CD4-positive, alpha-beta T cell treated with Interleukin-21 for 1 hour (primary cell): ENCODE results near the gene DNAJB7.
"Not testable (repeated sequence)": the region's sequence is repeated elsewhere in the genome, so short reads cannot be mapped to it uniquely, and the experiment has no call there.

ENCODE experiments used
- DNase-seq: peaks from one replicate; pipeline ENCODE4 v3.0.0-alpha.2; 2020

The DNAJB7 gene

GRCh38 chr22:40862013-40862412, at the start of gene DNAJB7:
DNAJB7 (minus strand) TSS chr22:40862113; CDS start chr22:40861994, 119 bp downstream.
- DNase-seq: no peak

GRCh38 chr22:40908895-40909294, 47.0 kb upstream of the DNAJB7 start:
- no peak for DNase-seq

GRCh38 chr22:40904101-40904500, 42.2 kb upstream of the DNAJB7 start:
- DNase-seq: no peak

- peak; percentile 64 for DNase-seq
Measured at GRCh38 chr22:40898850-40899357, 37.0 kb upstream of the DNAJB7 start.

- DNase-seq: no peak
Measured at GRCh38 chr22:40894417-40894816, 32.5 kb upstream of the DNAJB7 start.

GRCh38 chr22:40890881-40891280, 29.0 kb upstream of the DNAJB7 start:
- no peak for DNase-seq

GRCh38 chr22:40889116-40889515, 27.2 kb upstream of the DNAJB7 start:
- DNase-seq: no peak

- no peak for DNase-seq
Measured at GRCh38 chr22:40878922-40879321, 17.0 kb upstream of the DNAJB7 start.

GRCh38 chr22:40877488-40877887, 15.6 kb upstream of the DNAJB7 start:
- DNase-seq: no peak

GRCh38 chr22:40876907-40877306, 15.0 kb upstream of the DNAJB7 start:
- no peak for DNase-seq

GRCh38 chr22:40875111-40875510, 13.2 kb upstream of the DNAJB7 start:
- no peak for DNase-seq

- no peak for DNase-seq
Measured at GRCh38 chr22:40874016-40874415, 12.1 kb upstream of the DNAJB7 start.

- DNase-seq: not testable (repeated sequence)
Measured at GRCh38 chr22:40868379-40868778, 6.5 kb upstream of the DNAJB7 start.

- no peak for DNase-seq
Measured at GRCh38 chr22:40867109-40867508, 5.2 kb upstream of the DNAJB7 start.

GRCh38 chr22:40862537-40862936, 624 bp upstream of the DNAJB7 start:
- DNase-seq: no peak

- DNase-seq: no peak
Measured at GRCh38 chr22:40857309-40857855, 4.5 kb downstream of the DNAJB7 start.

GRCh38 chr22:40856513-40857308, 5.2 kb downstream of the DNAJB7 start, which contains the start of the genes ST13 and XPNPEP3:
ST13 (minus strand) TSS chr22:40856639; CDS start chr22:40856540, 99 bp downstream.
XPNPEP3 (plus strand) TSS chr22:40857148; CDS start chr22:40857182, 34 bp downstream.
- peak; percentile 97 for DNase-seq

GRCh38 chr22:40855979-40856512, 5.9 kb downstream of the DNAJB7 start:
- DNase-seq: peak; percentile 48

GRCh38 chr22:40855071-40855978, 6.6 kb downstream of the DNAJB7 start:
- DNase-seq: peak; percentile 26

GRCh38 chr22:40853961-40854360, 8.0 kb downstream of the DNAJB7 start:
- no peak for DNase-seq

GRCh38 chr22:40853333-40853732, 8.6 kb downstream of the DNAJB7 start:
- DNase-seq: no peak

GRCh38 chr22:40845816-40846215, 16.1 kb downstream of the DNAJB7 start:
- DNase-seq: not testable (repeated sequence)

- no peak for DNase-seq
Measured at GRCh38 chr22:40844951-40845350, 17.0 kb downstream of the DNAJB7 start.
